NCI-H128 (cell line): ENCODE data around the gene SESN1.

Experiments used
- DNase-seq: peaks from one replicate; lab custom pipeline; 2025; ENCODE audit not compliant: unreplicated experiment; lab: John Stamatoyannopoulos, UW

Gene SESN1

DNA sequence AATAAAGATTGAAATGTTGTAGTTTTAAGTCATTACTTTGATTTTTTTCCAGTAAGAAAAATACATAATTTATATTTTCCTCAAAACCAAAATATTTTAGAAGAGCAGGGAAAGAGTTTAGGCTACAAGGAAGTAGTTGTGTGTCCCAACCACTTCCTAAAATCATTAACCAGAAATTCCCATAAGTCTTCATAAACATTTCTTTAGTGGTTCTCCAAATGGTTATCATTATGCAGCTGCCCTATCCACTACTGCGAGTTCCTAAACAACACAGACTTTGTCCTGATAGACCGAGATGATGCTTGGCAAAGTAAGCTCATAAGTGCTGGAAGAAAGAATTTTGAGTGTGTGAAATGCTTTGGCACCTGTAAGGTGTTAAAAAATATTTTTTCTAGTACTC lies 152.8 kb downstream of the SESN1 start:
- no peak for DNase-seq

DNA sequence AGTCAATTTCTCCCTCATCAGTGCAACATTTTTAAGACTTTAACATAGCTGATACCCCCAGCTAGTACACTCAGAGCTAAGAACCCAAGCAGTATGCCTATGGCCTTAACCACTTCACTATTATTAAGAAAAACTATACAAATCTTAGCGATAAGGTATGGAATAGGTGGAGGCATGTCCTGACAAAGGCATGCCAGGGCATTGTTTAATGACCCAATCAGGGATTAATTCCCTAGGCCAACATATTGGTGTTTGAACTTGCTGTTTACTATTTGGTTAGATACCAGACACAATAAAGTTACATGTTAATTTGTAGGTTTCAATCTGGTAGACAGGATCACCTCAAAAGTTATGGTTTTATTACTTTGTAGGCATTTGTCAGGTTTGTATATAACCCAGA lies 153.4 kb downstream of the SESN1 start:
- DNase-seq: no peak

DNA sequence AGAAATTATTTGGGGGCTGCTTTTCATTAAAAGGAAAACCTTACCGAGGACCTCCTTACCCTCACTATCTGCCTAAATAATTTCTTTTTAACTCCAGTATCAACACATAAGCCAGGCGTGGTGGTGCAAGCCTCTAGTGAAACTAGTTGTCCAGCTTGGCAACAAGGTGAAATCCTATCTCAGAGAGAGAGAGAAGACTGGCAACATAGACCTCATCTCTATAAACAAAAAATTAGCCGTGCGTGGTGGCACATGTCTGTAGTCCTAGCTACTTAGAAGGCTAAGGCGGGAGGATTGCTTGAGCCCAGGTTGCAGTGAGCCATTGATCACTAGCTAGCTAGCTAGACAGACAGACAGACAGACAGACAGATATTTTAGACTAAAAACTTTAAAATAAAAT lies 153.9 kb downstream of the SESN1 start:
- no peak for DNase-seq

DNA sequence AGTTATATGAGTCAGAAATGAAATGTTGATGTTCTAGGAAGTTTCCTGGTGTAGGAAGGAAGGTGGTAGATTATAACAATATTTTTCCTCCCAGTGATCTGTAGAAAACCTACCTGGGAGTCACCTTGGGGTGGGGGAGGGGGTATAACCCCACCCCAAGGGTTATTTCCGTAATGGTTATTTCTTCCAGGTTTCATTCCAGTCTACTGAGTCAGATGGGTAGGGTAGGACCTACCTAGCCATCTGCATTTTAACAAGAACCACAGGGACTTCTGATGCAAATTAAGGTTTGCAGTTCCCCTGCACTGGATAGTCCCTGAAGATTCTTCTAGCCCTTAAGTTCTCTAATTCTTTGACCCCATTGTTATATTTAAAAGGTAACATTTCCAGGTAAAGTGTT lies 157.5 kb downstream of the SESN1 start:
- no peak for DNase-seq
